Keratinocyte (primary cell): ENCODE data around the gene TTC22. TPM values are rescaled to one million over a fixed set of nuclear protein-coding genes. Genes with fewer than 3 reads are reported as not detected.

ENCODE experiments used
- DNase-seq: peaks from one replicate; pipeline ENCODE4 v3.0.0-alpha.2; 2011; ENCODE audit warnings: low read depth, missing footprints, low spot score
- FAIRE-seq: peaks from 2 replicates; lab custom pipeline; 2011; peaks lifted over from hg19 to GRCh38; lab: Jason Lieb, UNC
- H2AFZ ChIP-seq: 2 replicates; pipeline ENCODE4 v1.6.0; 2012; ENCODE audit warnings: low read length, control low read depth, inconsistent platforms; ENCODE audit not compliant: control insufficient read depth
- H3K27ac ChIP-seq: 2 replicates; pipeline ENCODE4 v1.5.1; 2011; ENCODE audit warnings: low read length; ENCODE audit not compliant: control insufficient read depth, insufficient read depth
- H3K27me3 ChIP-seq: 3 replicates; pipeline ENCODE4 v1.6.0; 2011; ENCODE audit warnings: low read length; ENCODE audit not compliant: control insufficient read depth, insufficient read depth; ENCODE audit errors: extremely low read depth
- H3K36me3 ChIP-seq, 2 experiments: 2 replicates in 1 of 2; 3 replicates in 1 of 2; pipeline ENCODE4 v1.5.1; 2011; ENCODE audit warnings: low read length in 2 of 2, mild to moderate bottlenecking in 1 of 2; ENCODE audit not compliant: control insufficient read depth in 2 of 2, insufficient read depth in 2 of 2; ENCODE audit errors: extremely low read depth in 1 of 2
- H3K4me1 ChIP-seq: 3 replicates; pipeline ENCODE4 v1.5.1; 2011; ENCODE audit warnings: low read length; ENCODE audit not compliant: control insufficient read depth, insufficient read depth; ENCODE audit errors: extremely low read depth
- H3K4me2 ChIP-seq: 3 replicates; pipeline ENCODE4 v1.6.0; 2011; ENCODE audit warnings: low read depth, low read length; ENCODE audit not compliant: control insufficient read depth, insufficient read depth; ENCODE audit errors: extremely low read depth
- H3K4me3 ChIP-seq, 3 experiments: fragments of 200-600 bp in 1 of 3; sonication (generic) in 1 of 3; 2 replicates in 2 of 3; 3 replicates in 1 of 3; pipeline ENCODE4 v1.5.1; 2011 to 2016; ENCODE audit warnings: low read length in 3 of 3, mild to moderate bottlenecking in 3 of 3, control low read depth in 2 of 3, inconsistent platforms in 1 of 3, low read depth in 1 of 3, mixed read lengths in 1 of 3, mixed run types in 1 of 3, moderate library complexity in 1 of 3; ENCODE audit not compliant: control insufficient read depth in 2 of 3, insufficient read depth in 2 of 3; ENCODE audit errors: extremely low read depth in 1 of 3
- H3K79me2 ChIP-seq: 2 replicates; pipeline ENCODE4 v1.6.0; 2012; ENCODE audit warnings: low read length; ENCODE audit not compliant: control insufficient read depth, insufficient read depth
- H3K9ac ChIP-seq: 3 replicates; pipeline ENCODE4 v1.6.0; 2011; ENCODE audit warnings: low read length; ENCODE audit not compliant: control insufficient read depth, insufficient read depth; ENCODE audit errors: extremely low read depth
- H3K9me1 ChIP-seq: 3 replicates; pipeline ENCODE4 v1.6.0; 2011; ENCODE audit warnings: low read length; ENCODE audit not compliant: control insufficient read depth, insufficient read depth; ENCODE audit errors: extremely low read depth
- H3K9me3 ChIP-seq: 2 replicates; pipeline ENCODE4 v1.5.1; 2012; ENCODE audit warnings: low read depth, low read length; ENCODE audit not compliant: control insufficient read depth
- H4K20me1 ChIP-seq: 3 replicates; pipeline ENCODE4 v1.6.0; 2011; ENCODE audit warnings: low read length; ENCODE audit not compliant: control insufficient read depth, insufficient read depth; ENCODE audit errors: extremely low read depth
- EZH2 ChIP-seq: IDR thresholded peaks from one replicate; pipeline ENCODE4 v1.6.1; 2012; ENCODE audit warnings: inconsistent platforms, mild to moderate bottlenecking, low read length, moderate library complexity
- dilution Hi-C: fragments of 300-500 bp; cut with MboI; formaldehyde crosslinking; loops from one replicate; pipeline ENCODE4 v1.7.0; 2020; ENCODE audit warnings: low sequenced_read_pairs; ENCODE audit not compliant: extremely low pct_ligation_motif_present
- polyA plus RNA-seq, 5 experiments: library from polyadenylated mRNA; depleted of rRNA in 3 of 5; stranded (reverse) in 3 of 5; stranded (forward) in 1 of 5; unstranded in 1 of 5; fragments of >200 nt; gene quantifications; 1 replicate in 1 of 5; 2 replicates in 3 of 5; 3 replicates in 1 of 5; pipeline versions ENCODE4 v1.2.1 to v1.2.3, GENCODE V29; 2011 to 2012; ENCODE audit warnings: missing spikeins in 2 of 5, low read depth in 1 of 5, low replicate concordance in 1 of 5
- TF ChIP-seq, protein P1 (sequence below), 3 experiments: IDR thresholded peaks in 1 of 3; conservative IDR thresholded peaks in 1 of 3; optimal IDR thresholded peaks in 1 of 3; 2 replicates in 2 of 3; 3 replicates in 1 of 3; pipeline versions ENCODE3 to v1.5.1; 2011; ENCODE audit warnings: low read length in 3 of 3, mild to moderate bottlenecking in 3 of 3, moderate library complexity in 2 of 3, control low read depth in 1 of 3, inconsistent platforms in 1 of 3; ENCODE audit not compliant: insufficient read depth in 2 of 3; ENCODE audit errors: extremely low read depth in 1 of 3

Gene TTC22
- polyA plus RNA-seq, 1 donor (not counting 4 experiments of a cell fraction or from before 2014, with no cell fraction given): 5.1 TPM

DNA sequence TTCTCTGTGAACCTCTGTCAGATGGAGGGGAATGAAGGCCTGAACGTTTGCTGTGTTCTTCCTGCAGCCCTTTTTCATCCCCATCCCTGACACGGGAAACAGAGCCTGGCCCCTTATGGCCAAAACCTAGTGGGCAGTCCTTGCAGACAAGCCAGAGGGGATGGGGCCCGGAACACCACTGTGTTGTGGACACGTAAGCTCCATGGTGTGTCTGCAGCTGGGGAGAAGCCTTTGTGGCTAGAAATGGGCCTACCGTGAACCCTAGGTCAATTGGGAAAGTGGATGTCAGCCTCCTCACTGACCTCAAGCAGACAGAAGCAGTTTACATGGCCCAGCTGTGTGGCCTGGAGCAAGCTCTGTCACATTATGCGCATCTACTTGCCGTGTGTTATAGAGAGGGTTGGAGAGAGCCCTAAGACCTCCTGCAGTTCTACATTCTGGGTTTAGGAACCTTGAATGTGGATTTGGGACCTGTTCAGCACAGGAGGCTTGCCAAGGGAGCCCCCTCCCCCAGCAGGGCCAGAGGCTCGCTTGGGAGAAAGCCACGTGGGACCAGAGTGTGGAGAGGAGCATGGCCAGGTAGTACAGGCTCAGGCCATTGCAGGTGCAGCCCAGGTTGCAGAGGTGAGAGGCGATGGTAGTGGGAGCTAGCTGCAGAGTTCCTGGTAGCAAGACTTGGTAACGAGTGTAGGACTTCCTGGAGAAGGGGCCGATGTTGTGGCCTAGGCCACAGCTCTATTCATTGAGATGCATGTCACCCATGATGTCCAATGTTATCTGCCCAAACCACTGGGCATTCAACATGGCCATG lies 57.5 kb downstream of the TTC22 start:
- no peaks in the 10 kb centered on the region for H3K9me3 ChIP-seq
- H3K4me1 ChIP-seq: no peaks in the 10 kb centered on the region
- H3K36me3 ChIP-seq: peaks cover 18 to 21% of the 10 kb centered on the region in 2 experiments
- H3K9ac ChIP-seq: no peak overlapping the region
- H3K27ac ChIP-seq: no peak overlapping the region
- no peaks in the 10 kb centered on the region for H4K20me1 ChIP-seq
- no peak overlapping the region for H3K4me2 ChIP-seq
- no peak overlapping the region for H3K4me3 ChIP-seq
- no peak for FAIRE-seq
- H3K9me1 ChIP-seq: no peaks in the 10 kb centered on the region
- TF ChIP-seq, protein P1, sequence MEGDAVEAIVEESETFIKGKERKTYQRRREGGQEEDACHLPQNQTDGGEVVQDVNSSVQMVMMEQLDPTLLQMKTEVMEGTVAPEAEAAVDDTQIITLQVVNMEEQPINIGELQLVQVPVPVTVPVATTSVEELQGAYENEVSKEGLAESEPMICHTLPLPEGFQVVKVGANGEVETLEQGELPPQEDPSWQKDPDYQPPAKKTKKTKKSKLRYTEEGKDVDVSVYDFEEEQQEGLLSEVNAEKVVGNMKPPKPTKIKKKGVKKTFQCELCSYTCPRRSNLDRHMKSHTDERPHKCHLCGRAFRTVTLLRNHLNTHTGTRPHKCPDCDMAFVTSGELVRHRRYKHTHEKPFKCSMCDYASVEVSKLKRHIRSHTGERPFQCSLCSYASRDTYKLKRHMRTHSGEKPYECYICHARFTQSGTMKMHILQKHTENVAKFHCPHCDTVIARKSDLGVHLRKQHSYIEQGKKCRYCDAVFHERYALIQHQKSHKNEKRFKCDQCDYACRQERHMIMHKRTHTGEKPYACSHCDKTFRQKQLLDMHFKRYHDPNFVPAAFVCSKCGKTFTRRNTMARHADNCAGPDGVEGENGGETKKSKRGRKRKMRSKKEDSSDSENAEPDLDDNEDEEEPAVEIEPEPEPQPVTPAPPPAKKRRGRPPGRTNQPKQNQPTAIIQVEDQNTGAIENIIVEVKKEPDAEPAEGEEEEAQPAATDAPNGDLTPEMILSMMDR (optimal IDR thresholded peaks at IDR 0.05 in 1 of 3, IDR thresholded peaks at IDR 0.05 in 1 of 3, conservative IDR thresholded peaks at IDR 0.05 in 1 of 3; ENCODE audit: extremely low read depth in 1 of 3, insufficient read depth in 2 of 3, low read length in 3 of 3): no peak
- TF ChIP-seq EZH2: no peak
- no peaks in the 10 kb centered on the region for H3K79me2 ChIP-seq
- dilution Hi-C loops: no loop called here
- H2AFZ ChIP-seq: no peak overlapping the region
- H3K27me3 ChIP-seq: no peaks in the 10 kb centered on the region
- DNase-seq: no peak

DNA sequence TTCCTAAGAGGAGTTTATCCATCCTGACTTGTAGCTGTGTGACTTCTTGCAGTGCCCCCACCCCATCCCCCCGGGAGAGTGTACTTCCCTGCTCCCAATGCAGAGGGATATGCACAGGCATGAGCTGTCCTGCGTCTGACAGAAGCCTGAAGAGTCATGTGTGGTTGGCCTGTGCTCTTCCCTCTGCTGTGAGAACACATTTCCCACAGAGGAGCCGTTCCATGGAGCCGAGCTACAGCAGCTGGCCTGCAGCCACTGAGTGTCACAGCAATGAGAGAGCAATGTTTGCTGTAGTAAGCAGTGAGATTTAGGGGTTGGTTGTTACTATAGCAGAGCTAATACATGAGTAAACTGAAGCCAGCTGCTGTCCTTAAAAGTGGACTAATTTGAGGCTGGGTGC lies 58.8 kb downstream of the TTC22 start:
- DNase-seq (no peak), FAIRE-seq (no peak)
- Histone ChIP-seq H3K4me2 (no peak overlapping the region), H3K4me3 (no peak overlapping the region), H4K20me1 (no peaks in the 10 kb centered on the region), H3K9ac (no peak overlapping the region), H3K4me1 (no peaks in the 10 kb centered on the region), H3K9me1 (no peaks in the 10 kb centered on the region), H3K27me3 (no peaks in the 10 kb centered on the region), H3K27ac (no peak overlapping the region), H3K9me3 (no peaks in the 10 kb centered on the region), H3K36me3 (peaks cover 23 to 29% of the 10 kb centered on the region in 2 experiments), H3K79me2 (no peaks in the 10 kb centered on the region), H2AFZ (no peak overlapping the region)
- dilution Hi-C loops: no loop called here
- no peak for TF ChIP-seq EZH2
- TF ChIP-seq, protein P1 (optimal IDR thresholded peaks at IDR 0.05 in 1 of 3, IDR thresholded peaks at IDR 0.05 in 1 of 3, conservative IDR thresholded peaks at IDR 0.05 in 1 of 3; ENCODE audit: extremely low read depth in 1 of 3, insufficient read depth in 2 of 3, low read length in 3 of 3): no peak
